ENCODE measurements around the gene UTP14C.
"Not testable (repeated sequence)": the region's sequence is repeated elsewhere in the genome, so short reads cannot be mapped to it uniquely, and the experiment has no call there.

The UTP14C gene, protein sequence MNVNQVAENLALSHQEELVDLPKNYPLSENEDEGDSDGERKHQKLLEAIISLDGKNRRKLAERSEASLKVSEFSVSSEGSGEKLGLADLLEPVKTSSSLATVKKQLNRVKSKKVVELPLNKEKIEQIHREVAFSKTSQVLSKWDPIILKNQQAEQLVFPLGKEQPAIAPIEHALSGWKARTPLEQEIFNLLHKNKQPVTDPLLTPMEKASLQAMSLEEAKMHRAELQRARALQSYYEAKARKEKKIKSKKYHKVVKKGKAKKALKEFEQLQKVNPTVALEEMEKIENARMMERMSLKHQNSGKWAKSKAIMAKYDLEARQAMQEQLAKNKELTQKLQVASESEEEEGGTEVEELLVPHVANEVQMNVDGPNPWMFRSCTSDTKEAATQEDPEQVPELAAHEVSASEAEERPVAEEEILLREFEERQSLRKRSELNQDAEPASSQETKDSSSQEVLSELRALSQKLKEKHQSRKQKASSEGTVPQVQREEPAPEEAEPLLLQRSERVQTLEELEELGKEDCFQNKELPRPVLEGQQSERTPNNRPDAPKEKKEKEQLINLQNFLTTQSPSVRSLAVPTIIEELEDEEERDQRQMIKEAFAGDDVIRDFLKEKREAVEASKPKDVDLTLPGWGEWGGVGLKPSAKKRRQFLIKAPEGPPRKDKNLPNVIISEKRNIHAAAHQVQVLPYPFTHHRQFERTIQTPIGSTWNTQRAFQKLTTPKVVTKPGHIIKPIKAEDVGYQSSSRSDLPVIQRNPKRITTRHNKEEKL

DNA sequence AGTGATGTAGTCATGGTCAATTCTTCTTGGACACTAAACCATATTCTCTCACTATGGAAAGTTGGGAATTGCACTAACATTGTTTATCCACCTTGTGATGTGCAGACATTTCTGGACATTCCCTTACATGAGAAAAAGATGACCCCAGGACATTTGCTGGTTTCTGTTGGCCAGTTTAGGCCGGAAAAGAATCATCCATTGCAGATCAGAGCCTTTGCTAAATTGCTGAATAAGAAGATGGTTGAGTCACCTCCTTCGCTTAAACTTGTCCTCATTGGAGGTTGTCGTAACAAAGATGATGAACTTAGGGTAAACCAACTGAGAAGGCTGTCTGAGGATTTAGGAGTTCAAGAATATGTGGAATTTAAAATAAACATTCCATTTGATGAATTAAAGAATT is at the start of gene UTP14C:
UTP14C (plus strand) TSS at position 211 of the 400 bp plus-strand sequence. CDS start 4,114 bp downstream, outside the sequence.
- H2AFZ ChIP-seq (ENCODE audit: low read depth, low read length) = no peak within 1 kb of the TSS
- H3K9me3 ChIP-seq (ENCODE audit: low read length) = peaks cover 12% of the 10 kb centered on the region
- no peaks in the 10 kb centered on the region for H3K27me3 ChIP-seq (ENCODE audit: insufficient read depth, low read length)
- no peaks in the 10 kb centered on the region for H3K4me1 ChIP-seq (ENCODE audit: insufficient read depth, low read length)
- no peak within 1 kb of the TSS for H3K4me3 ChIP-seq (ENCODE audit: low read length)
- peaks cover 71% of the 10 kb centered on the region for H3K36me3 ChIP-seq (ENCODE audit: insufficient read depth, low read length)

DNA sequence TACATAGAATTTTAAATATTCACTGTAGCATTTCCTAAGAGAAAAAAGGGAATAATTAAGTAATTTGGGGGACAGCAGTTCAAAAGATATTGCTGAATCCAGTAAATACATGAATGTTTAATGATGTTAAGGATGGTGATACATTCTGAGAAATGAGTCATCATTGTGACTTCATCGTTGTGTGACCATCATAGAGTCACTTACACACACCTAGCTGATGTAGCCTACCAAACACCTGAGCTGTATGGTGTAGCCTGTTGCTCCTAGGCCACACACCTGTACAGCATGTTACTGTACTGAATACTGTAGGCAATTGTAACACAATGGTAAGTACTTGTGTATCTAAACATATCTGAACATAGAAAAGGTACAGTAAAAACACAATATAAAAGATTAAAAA is 48.1 kb upstream of the UTP14C start:
- H3K27me3 ChIP-seq (ENCODE audit: insufficient read depth, low read length) = no peaks in the 10 kb centered on the region
- no peak overlapping the region for H3K4me3 ChIP-seq (ENCODE audit: low read length)
- no peaks in the 10 kb centered on the region for H3K9me3 ChIP-seq (ENCODE audit: low read length)
- H3K36me3 ChIP-seq (ENCODE audit: insufficient read depth, low read length) = no peaks in the 10 kb centered on the region
- no peaks in the 10 kb centered on the region for H3K4me1 ChIP-seq (ENCODE audit: insufficient read depth, low read length)
- no peak overlapping the region for H2AFZ ChIP-seq (ENCODE audit: low read depth, low read length)

DNA sequence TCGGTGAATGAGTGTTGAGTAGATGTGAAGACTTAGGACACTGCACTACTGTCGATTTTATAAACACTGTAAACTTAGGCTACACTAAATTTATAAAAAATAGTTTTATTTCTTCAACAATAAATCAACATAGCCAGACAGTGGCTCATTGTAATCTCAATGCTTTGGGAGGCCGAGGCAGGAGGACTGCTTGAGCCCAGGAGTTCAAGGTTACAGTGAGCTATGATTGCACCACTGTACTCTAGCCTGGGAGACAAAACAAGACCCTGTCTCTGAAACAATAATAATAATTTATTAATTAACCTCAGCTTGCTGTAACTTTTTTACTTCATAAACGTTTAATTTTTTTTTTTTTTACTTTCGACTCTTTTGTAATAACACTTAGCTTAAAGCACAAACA is 47.6 kb upstream of the UTP14C start:
- H2AFZ ChIP-seq (ENCODE audit: low read depth, low read length) = no peak overlapping the region

DNA sequence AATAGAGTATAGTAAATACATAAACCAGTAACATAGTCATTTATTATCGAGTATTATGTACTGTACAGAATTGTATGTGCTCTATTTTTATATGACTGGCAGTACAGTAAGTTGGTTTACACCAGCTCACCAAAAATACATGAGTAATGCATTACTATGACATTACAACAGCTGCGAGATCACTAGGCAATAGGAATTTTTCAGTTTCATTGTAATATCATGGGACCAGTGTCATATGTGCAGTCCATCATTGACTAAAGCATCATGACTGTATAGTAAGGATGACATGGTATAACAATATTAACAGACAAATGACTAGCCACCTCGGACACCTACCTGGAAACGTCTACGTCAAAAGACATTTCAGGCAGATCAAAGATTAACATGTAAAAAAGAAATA is 46.9 kb upstream of the UTP14C start:
- Histone ChIP-seq H3K4me1 (ENCODE audit: insufficient read depth, low read length) (no peaks in the 10 kb centered on the region), H3K9me3 (ENCODE audit: low read length) (no peaks in the 10 kb centered on the region), H3K36me3 (ENCODE audit: insufficient read depth, low read length) (no peaks in the 10 kb centered on the region), H3K4me3 (ENCODE audit: low read length) (no peak overlapping the region), H2AFZ (ENCODE audit: low read depth, low read length) (no peak overlapping the region), H3K27me3 (ENCODE audit: insufficient read depth, low read length) (no peaks in the 10 kb centered on the region)

More for the DNA sequence above, 47.6 kb upstream of the UTP14C start:
- H3K9me3 ChIP-seq (ENCODE audit: low read length) = no peaks in the 10 kb centered on the region
- H3K4me1 ChIP-seq (ENCODE audit: insufficient read depth, low read length) = no peaks in the 10 kb centered on the region
- no peaks in the 10 kb centered on the region for H3K36me3 ChIP-seq (ENCODE audit: insufficient read depth, low read length)
- H3K4me3 ChIP-seq (ENCODE audit: low read length) = no peak overlapping the region
- H3K27me3 ChIP-seq (ENCODE audit: insufficient read depth, low read length) = no peaks in the 10 kb centered on the region

DNA sequence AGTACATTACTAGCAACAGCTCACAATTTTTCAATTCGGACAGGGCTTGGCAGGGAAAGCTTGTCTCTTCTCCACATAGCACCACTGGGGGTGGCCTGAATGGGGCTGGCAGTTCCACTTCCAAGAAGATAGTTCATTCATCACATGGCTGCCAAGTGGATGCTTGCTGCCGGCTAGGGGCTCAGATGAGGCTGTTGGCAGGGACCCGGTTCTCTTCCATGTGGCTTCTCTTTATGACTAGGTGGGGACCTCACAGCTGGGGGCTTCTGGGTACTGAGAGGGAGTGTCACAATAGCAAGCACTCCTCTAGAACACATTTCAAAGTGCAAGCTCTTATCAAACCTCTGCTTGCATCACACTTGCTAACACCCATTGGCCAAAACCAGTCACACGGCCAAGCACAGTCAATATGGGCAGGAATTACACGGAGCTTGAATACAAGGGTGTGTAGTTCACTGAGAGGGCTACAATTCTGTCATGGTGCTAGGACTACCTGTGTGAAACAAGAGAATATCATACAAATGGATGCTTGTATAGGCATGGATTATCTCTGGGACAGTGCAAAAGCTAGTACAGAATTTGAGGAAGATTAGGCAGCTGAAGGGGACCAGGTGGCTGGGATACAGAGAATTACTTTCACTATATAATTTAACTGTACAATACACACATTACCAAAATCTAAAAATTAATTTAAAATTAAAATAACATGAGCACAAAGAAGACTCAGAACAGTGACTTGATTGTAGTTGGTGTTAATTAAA is 45.5 kb upstream of the UTP14C start:
- no peaks in the 10 kb centered on the region for H3K4me1 ChIP-seq (ENCODE audit: insufficient read depth, low read length)
- no peak overlapping the region for H2AFZ ChIP-seq (ENCODE audit: low read depth, low read length)
- no peak overlapping the region for H3K4me3 ChIP-seq (ENCODE audit: low read length)
- no peaks in the 10 kb centered on the region for H3K36me3 ChIP-seq (ENCODE audit: insufficient read depth, low read length)
- no peaks in the 10 kb centered on the region for H3K27me3 ChIP-seq (ENCODE audit: insufficient read depth, low read length)
- no peaks in the 10 kb centered on the region for H3K9me3 ChIP-seq (ENCODE audit: low read length)

DNA sequence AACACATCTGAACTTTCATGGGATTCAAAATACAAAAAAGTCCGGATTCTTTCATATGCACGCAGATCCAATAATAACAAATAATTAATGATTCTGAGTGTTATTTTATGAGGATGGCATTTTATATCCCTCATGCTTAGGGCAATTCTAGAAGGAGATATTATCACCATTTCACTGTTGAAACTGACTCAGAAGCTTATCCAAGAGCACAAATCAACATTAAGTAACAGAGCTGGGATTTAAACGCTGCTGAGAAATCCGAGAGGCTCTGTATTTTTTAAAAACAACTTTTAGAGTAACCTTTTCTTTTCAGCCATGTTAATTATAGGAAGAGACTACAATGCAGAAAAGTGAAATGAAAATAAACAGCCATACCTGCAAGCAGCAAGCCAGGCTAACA is 43.6 kb upstream of the UTP14C start:
- Histone ChIP-seq H2AFZ (ENCODE audit: low read depth, low read length) (no peak overlapping the region), H3K9me3 (ENCODE audit: low read length) (no peaks in the 10 kb centered on the region), H3K4me3 (ENCODE audit: low read length) (no peak overlapping the region), H3K4me1 (ENCODE audit: insufficient read depth, low read length) (no peaks in the 10 kb centered on the region), H3K27me3 (ENCODE audit: insufficient read depth, low read length) (no peaks in the 10 kb centered on the region), H3K36me3 (ENCODE audit: insufficient read depth, low read length) (no peaks in the 10 kb centered on the region)

DNA sequence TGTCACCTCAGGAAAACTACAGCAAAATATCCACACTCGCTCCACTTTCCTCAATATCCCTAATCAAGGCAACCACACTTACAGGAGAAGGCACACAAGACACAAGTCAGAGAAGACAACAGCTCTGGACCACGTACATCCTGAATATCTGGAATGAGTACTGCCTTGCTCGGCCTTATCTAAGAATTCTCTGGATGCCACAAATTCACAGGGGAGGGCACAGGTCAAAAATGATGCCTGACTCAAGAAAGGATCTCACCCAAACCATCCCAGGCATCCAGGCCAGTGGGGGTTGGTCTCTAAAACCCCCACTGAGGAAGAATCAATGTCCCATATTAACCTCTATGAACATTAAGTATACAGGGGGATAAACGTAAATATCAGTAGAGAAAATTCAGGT is 43.1 kb upstream of the UTP14C start:
- H3K27me3 ChIP-seq (ENCODE audit: insufficient read depth, low read length) = no peaks in the 10 kb centered on the region
- H3K4me1 ChIP-seq (ENCODE audit: insufficient read depth, low read length) = no peaks in the 10 kb centered on the region
- no peak overlapping the region for H2AFZ ChIP-seq (ENCODE audit: low read depth, low read length)
- H3K4me3 ChIP-seq (ENCODE audit: low read length) = no peak overlapping the region
- no peaks in the 10 kb centered on the region for H3K9me3 ChIP-seq (ENCODE audit: low read length)
- no peaks in the 10 kb centered on the region for H3K36me3 ChIP-seq (ENCODE audit: insufficient read depth, low read length)

DNA sequence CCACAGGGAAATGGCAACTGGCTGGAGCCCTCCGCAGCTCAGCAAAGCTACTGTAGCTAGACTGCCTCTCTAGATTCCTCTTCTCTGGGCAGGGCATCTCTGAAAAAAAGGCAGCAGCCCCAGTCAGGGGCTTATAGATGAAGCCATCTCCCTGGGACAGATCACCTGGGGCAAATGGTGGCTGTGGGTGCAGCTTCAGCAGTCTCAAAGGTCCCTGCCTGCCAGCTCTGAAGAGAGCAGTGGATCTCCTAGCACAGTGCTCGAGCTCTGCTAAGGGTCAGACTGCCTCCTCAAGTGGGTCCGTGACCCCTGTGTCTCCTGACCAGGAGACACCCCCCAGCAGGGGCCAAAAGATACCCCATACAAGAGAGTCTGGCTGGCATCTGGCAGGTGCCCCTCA is 41.2 kb upstream of the UTP14C start:
- H2AFZ ChIP-seq (ENCODE audit: low read depth, low read length); H3K36me3 ChIP-seq (ENCODE audit: insufficient read depth, low read length); H3K4me3 ChIP-seq (ENCODE audit: low read length); H3K27me3 ChIP-seq (ENCODE audit: insufficient read depth, low read length); H3K4me1 ChIP-seq (ENCODE audit: insufficient read depth, low read length); H3K9me3 ChIP-seq (ENCODE audit: low read length): not testable (repeated sequence)

DNA sequence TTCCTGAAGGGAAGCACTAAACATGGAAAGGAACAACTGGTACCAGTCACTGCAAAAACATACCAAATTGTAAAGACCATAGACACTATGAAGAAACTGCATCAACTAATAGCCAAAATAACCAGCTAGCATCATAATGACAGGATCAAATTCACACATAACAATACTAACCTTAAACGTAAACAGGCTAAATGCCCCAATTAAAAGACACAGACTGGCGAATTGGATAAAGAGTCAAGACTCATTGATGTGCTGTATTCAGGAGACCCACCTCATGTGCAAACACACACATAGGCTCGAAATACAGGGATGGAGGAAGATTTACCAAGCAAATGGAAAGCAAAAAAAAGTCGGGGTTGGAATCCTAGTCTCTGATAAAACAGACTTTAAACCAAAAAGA is 39.6 kb upstream of the UTP14C start:
- not testable (repeated sequence) for H2AFZ ChIP-seq (ENCODE audit: low read depth, low read length); H3K9me3 ChIP-seq (ENCODE audit: low read length); H3K27me3 ChIP-seq (ENCODE audit: insufficient read depth, low read length); H3K4me1 ChIP-seq (ENCODE audit: insufficient read depth, low read length); H3K4me3 ChIP-seq (ENCODE audit: low read length); H3K36me3 ChIP-seq (ENCODE audit: insufficient read depth, low read length)

DNA sequence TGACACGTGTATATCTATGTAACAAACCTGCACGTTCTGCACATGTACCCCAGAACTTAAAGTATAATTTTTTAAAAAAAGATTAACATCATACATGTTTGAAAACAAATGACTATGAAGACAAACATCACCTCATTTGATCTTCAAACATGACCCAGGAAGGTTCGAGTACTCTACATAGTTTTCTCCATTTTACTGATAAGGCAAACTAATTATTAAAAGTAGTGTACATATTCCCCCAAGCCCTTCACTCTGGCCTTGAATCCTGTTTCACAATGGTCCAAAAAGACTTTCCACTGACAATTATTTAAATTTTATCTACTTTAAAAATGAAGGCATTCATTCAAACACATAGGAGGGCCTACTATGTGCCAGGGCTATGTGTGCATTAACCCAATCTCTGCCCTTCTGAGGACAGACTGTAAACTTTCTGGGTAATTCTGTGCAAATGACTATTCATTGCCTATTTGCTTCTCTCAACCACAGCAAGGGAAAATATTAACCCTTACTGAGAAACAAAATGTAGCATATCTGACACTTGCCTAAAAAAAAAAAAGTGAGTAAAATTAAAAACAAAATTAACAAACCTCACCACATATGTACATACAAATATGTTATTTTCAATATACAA is 35.4 kb upstream of the UTP14C start:
- no peak overlapping the region for H2AFZ ChIP-seq (ENCODE audit: low read depth, low read length)
- no peaks in the 10 kb centered on the region for H3K36me3 ChIP-seq (ENCODE audit: insufficient read depth, low read length)
- H3K27me3 ChIP-seq (ENCODE audit: insufficient read depth, low read length) = no peaks in the 10 kb centered on the region
- H3K4me3 ChIP-seq (ENCODE audit: low read length) = no peak overlapping the region
- H3K4me1 ChIP-seq (ENCODE audit: insufficient read depth, low read length) = no peaks in the 10 kb centered on the region
- no peaks in the 10 kb centered on the region for H3K9me3 ChIP-seq (ENCODE audit: low read length)

DNA sequence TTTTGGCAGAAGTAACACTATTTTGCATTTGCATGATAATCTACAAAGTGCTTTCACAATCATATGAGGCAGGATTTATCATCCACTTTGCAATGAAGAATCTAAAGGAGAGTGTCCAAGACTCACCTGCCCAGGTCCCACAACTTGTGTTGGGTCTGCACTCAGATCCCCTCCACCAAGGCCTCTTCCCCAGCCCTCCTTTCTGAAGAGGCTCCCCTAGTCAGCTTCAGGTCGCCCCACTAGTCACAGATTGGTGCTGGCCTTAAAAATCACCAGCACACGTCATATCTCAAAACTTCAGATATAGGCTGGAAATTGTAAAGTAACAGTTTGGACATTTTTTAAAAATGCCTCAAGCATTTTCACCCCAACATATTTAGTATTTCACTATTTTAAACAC is 30.8 kb upstream of the UTP14C start:
- no peaks in the 10 kb centered on the region for H3K4me1 ChIP-seq (ENCODE audit: insufficient read depth, low read length)
- H3K9me3 ChIP-seq (ENCODE audit: low read length) = no peaks in the 10 kb centered on the region
- no peak overlapping the region for H2AFZ ChIP-seq (ENCODE audit: low read depth, low read length)
- H3K36me3 ChIP-seq (ENCODE audit: insufficient read depth, low read length) = no peaks in the 10 kb centered on the region
- no peak overlapping the region for H3K4me3 ChIP-seq (ENCODE audit: low read length)
- H3K27me3 ChIP-seq (ENCODE audit: insufficient read depth, low read length) = no peaks in the 10 kb centered on the region

DNA sequence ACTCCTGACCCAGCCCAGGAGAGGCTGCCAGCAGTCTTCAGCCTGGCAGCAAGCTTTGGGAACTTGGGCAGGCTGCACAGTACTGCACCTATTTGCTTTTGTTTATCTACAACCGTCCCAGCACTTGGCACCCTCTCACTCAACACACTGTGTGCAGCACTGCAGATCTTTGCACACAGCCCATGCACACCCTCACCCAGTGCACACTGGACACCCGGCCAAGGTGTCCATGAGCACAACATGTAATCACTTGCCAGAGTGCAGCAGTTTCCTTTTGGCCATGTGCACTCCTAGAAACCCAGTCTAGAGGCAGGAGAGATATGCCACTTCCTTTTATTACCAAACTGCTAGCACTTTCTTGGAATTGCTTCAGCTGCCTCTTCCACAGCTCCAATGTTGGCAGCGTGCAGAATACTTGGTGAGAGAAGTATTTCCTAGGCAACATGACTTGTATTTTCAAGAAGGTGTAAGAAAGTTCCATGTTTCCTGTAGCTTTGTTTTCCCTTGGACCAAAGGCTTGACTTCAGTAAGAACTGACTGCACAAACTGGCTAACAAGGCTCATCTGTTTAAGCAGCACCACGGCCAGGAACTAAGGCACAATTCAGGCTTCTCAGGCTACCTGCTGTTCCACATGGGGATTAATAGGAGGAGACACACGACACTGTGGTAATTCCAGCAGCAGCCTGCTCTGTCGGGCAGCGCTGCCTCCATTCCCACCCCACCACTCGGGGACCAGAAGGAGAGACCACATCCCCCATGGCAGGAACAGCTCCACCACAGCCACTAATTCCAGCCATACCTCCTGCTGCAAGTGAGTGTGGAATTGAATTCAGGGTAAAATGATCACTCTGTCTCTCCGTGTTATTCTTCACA is 28.6 kb upstream of the UTP14C start:
- Histone ChIP-seq H3K36me3 (ENCODE audit: insufficient read depth, low read length) (no peaks in the 10 kb centered on the region), H3K4me1 (ENCODE audit: insufficient read depth, low read length) (no peaks in the 10 kb centered on the region), H3K27me3 (ENCODE audit: insufficient read depth, low read length) (no peaks in the 10 kb centered on the region), H2AFZ (ENCODE audit: low read depth, low read length) (no peak overlapping the region), H3K4me3 (ENCODE audit: low read length) (no peak overlapping the region), H3K9me3 (ENCODE audit: low read length) (no peaks in the 10 kb centered on the region)
